ENCODE measurements around the gene LRP5. TPM values are rescaled to one million over a fixed set of nuclear protein-coding genes. Genes with fewer than 3 reads are reported as not detected.

The LRP5 gene
- polyA plus RNA-seq, 3 donors = 30.4 to 55.7 (median 54.6) TPM

DNA sequence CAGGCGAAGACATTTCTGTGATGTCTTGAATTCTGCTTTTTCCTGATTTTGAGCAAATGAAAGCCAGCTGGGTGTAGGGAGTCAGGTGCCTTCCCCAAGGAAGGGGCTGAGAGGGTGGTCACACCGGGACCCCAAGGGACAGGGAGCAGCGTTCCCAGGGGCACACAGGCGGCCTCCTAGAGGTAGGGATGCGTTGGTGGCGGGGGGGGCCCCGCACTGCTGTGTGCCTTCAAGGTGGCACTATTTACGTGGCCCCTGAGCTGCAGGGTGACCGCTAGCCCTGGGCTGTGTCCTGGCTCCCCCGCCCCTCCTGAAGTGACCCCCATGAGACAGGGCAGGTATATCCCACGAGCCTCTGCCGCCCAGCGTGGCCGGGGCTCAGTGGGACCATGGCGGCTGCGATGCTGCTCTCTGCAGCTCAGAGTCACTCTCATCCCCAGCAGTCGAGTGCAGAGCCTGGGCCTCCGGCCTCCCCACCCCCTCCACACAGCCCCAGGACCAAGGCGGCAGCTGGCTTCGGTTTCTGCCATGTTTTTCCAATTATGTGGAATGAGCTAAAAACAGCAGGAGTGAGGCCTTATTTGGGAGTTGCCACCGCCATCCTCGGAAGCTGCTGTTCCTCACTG is 60.9 kb downstream of the LRP5 start:
- DNase-seq (ENCODE audit: extremely low read depth in 1 of 11, low read depth in 9 of 11, low spot score in 4 of 11) = peak in 2 of 11 donors; percentile 51 to 57

DNA sequence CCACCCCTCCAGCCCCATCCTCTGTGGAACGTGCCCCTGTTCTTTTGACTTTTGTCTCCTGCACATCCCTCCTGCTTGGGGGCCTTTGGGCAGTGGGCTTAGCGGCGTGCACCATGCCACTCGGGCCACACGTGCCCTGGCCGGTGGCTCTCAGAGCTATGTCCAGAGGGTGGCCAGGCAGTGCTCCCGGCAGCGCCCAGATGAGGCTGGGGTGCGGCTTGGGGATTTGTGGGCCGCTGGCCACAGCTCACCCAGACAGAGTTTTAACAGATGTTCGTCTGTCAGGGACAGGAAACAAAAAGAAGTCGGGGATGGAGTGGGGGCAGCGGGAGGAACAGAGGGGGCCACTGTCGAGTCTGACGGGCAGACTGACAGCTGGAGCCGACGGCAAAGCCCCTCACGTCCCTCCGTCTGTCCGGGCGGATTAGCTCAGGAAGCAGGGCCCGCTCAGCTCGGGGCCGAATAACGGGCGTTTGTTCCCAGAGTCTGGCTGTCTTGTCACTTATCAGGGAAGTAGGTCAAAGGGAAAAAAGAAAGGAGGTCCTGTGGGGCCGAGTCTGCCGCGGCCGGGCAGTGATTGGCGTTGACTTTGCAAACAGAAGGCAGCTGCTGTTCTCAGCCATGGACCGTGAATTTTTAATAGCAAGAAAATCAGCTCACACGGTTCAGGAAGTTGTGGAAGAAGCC is 61.6 kb downstream of the LRP5 start:
- DNase-seq (ENCODE audit: extremely low read depth in 1 of 11, low read depth in 9 of 11, low spot score in 4 of 11) = peak in 5 of 11 donors; percentile 44 to 63 (median 53)

DNA sequence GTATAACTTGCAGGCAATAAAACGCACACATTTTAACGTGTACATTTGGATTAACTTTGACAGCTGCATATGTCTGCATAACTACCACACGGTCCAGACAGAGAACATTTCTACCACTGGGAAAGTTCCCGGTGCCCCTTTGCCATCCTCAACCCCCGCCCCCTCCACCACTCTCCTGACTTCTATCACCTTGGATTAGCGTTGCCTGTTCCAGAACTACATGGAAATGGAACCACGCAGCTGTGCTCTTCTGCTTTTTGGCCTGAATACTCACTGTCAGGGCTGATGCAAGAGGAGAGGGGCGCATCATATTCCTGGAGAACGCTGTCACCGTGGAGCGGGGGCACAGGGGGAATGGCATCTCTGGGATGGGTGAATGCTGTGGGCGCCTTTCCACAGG is 62.1 kb downstream of the LRP5 start:
- DNase-seq (ENCODE audit: extremely low read depth in 1 of 11, low read depth in 9 of 11, low spot score in 4 of 11) = no peak

DNA sequence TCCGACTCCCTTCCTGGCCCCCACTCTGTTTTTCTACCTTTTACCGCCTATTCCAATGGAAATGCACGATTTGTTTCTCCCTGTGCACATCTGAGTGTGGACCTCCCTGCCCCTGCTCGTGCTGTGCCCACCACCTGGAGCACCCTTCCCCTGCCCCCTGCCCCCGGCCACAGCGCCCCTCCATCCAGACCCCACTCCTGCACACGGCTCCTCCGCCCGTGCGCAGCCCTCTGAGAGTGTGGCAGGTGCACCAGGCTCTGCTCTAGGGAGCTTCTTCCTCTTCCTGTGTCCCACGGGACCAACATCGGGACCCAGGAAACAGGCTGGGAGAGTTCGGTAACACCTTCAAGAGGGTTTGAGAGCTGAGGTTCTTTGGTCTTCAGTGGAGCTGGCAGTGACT is 62.9 kb downstream of the LRP5 start:
- no peak for DNase-seq (ENCODE audit: extremely low read depth in 1 of 11, low read depth in 9 of 11, low spot score in 4 of 11)

DNA sequence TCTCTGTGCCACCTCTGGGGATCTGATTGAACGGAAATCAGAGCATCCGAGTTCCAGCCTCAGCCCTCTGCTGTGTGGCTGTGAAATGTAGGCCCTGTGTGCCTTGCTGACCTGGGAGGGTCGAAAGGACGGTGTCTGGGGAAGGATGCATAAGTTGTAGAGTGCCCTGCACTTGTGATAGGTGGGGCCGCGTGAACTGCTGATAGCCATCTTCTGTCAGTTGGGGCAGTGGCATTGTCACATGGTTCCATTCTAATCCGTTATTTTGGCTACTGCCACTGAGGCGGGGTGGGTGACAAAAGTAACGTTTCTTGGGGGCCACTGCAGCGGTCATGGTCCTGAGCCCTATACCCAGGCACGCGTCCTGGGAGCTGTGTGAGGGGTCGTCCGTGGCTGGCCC is 63.4 kb downstream of the LRP5 start:
- DNase-seq (ENCODE audit: extremely low read depth in 1 of 11, low read depth in 9 of 11, low spot score in 4 of 11) = no peak

DNA sequence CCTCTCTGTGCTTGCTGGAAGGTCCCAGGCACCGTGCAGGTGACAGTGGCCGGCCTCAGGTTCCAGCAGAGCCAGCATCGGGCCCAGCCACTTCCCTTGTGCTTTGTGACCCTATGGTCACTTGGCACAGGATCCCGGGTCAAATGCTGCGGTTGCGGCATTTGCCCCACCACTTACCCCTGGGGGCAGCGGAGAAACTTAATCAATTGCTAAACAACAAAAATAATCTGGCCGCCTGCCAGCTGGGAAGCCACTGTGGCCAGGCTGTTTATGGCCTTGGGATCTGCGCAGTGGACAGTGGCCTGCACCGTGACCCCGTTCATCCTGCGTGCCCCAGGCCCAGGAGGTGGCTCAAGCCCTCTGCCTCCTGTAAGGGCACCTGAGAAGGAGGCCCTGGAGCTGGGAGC is 65.0 kb downstream of the LRP5 start:
- DNase-seq (ENCODE audit: extremely low read depth in 1 of 11, low read depth in 9 of 11, low spot score in 4 of 11) = no peak

DNA sequence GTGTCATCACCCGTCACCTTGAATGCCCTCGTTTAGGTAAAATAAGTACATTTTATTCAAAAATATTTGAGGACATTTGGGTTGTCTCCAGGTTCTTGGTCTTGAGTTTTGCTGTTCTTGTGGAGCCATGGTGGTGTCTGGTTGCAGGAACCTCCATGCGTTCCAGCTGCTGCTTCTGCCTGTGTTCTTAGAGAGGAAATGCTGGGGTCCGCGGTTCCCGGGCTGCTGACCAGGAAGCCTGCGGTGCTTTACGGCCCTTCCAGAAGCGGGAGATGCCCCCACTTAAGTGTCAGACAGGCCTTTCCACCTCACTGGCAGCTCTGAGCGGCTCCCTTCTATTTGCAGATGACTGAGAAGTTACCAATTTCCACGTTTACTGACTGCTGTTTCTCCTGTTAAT is 66.8 kb downstream of the LRP5 start:
- DNase-seq (ENCODE audit: extremely low read depth in 1 of 11, low read depth in 9 of 11, low spot score in 4 of 11) = no peak

DNA sequence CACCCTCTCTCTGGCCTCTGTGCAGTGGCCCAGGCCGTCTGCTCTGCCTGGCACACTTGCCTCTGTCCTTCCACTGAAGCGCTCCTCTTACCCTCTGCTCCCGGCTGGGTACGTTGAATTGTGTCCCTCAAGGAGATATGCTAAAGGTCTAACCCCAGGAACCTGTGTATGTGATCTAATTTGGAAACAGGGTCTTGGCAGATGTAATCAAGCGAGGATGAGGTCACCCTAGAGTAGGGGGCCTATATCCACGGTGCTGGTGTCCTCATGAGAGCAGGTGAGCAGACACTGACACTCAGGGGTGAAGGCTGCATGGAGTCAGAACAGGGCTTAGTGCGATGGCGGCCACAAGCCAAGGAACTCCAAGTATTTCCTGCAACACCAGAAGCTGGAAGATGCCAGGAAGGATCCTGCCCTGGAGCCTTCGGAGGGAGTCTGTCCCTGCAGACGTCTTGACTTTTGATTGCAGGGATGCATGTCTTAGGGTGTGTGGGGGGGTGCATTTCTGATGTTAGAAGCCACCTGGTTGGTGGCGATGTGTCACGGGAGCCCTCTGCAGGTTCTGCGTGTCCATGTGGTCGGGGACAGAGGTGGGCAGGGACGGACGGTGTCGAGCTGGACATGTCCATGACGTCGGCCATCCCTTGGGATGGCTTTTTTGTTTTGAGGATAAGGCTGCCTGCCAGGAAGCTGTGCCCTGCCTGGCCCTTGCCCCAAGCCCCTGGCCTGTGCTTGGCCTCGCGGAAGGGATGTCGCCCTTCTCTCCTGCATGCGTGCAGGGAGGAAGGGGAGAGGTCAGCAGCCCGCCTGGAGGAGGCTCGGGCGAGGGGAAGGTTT is 68.6 kb downstream of the LRP5 start:
- DNase-seq (ENCODE audit: extremely low read depth in 1 of 11, low read depth in 9 of 11, low spot score in 4 of 11) = no peak

DNA sequence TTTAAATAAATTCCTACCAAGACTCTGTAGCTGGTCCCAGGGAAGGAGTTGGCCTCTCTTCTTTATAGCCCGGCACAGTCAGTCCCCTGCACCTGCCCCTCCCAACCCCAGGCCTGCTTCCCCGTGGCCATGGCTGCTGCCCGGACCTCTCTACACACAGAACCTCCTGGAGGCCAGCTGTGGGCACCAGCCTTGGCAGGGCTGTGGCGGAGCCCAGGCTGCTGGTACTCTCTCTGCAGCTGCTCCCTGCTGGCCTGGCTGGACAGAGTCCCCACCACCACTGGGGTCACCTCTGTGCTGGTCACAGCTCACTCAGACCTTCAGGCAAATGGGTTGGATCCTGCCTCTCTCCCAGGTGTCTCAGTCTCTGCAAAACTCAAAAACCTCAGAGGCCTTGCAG is 69.3 kb downstream of the LRP5 start:
- DNase-seq (ENCODE audit: extremely low read depth in 1 of 11, low read depth in 9 of 11, low spot score in 4 of 11) = no peak

DNA sequence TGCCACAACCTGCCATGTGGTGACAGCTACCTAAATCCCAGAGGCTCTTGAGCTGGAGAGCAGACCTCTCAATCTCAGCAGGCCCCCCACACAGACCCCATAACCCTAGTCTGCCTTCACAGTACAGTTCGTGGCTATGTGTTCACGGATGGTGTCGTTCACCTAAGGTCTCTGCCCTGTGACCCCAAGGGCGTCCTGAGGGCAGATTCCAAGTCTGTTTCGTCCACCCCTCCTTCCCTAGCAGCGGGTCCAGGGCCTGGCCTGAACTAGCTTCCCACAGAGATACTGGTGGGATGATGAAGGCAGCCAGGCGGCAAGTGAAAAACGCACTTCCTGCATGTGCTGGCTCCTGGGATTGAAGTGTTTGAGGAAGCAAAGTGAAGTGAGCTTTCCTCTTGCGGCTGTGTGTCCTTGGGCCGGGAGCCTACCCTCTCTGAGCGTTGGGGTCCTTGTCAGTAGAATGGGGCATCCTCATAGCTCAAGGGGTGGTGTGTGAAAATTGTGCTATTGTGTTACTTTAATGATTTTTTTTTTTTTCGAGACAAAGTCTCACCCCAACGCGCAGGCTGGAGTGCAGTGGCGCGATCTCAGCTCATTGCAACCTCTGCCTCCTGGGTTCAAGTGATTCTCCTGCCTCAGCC is 70.1 kb downstream of the LRP5 start:
- DNase-seq (ENCODE audit: extremely low read depth in 1 of 11, low read depth in 9 of 11, low spot score in 4 of 11) = no peak

DNA sequence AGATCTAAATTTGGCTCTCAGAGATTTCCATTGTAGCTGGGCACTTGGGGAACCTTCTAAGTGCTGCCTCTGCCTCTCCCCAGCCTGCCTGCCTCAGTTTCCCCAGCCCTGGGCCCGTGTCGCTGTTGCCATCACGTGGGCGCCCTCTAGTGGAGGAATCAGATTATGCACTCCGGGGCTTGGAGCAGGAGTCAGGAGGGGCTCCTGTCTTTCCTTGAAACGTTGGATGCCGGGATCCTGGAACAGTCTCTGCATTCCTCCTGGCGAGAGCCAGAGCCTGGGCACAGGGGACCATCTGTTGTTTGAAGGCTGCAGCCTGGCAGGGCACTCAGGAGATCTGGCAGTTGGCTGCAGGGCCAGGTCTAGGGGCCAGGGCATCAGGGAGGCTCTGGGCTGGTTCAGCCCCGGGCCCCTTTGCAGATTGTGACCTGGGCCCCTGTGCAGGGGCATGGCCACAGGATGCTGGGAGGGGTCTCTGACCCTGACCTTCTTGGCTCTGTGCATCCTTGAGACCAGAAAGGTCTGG is 71.6 kb downstream of the LRP5 start:
- DNase-seq (ENCODE audit: extremely low read depth in 1 of 11, low read depth in 9 of 11, low spot score in 4 of 11) = no peak

DNA sequence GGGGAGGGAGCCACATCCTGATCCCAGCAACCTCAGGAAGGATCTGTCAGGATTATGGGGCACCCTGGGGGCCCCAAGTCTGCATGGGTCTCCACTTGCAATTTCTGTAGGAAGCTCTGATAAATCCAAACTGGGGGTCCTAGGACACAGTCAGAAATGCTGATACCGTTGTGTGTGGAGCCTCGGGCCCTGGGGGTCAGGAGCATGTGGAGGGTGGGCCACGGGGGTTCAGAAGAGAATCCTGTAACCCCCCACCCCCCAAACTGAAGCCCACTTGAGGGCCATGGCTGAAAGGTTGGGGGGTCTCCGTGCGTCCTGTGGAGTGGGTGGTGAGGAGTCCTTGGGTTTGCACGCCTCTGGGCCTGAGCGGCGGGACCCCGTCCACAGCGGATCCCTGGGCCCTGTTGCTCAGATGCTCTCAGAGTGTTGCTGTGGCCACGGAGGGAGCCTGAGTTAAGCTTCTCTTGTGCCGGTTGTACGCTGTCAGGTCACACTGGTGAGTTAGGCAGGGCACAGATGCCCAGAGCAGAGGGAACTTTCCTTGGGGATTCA is 72.2 kb downstream of the LRP5 start:
- DNase-seq (ENCODE audit: extremely low read depth in 1 of 11, low read depth in 9 of 11, low spot score in 4 of 11) = no peak

DNA sequence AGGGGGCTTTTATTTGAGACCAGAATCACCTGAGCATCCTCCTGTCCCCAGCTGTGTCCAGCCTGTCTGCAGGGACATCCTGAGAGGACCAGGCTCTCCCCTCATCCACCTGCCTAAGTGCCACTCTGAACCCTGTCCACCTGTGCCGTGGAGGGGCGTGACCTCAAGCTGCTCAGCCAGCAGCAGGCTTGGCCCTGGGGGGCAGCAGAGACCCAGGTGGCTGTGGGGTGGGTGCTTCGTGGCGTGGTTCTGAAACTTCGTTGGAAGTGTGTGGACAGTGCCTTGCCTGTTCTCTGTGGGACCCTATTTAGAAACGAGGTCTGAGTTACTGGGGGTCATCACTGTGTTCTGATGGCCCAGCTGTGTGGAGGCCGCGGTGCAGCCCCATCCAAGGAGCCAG is 72.7 kb downstream of the LRP5 start:
- no peak for DNase-seq (ENCODE audit: extremely low read depth in 1 of 11, low read depth in 9 of 11, low spot score in 4 of 11)

DNA sequence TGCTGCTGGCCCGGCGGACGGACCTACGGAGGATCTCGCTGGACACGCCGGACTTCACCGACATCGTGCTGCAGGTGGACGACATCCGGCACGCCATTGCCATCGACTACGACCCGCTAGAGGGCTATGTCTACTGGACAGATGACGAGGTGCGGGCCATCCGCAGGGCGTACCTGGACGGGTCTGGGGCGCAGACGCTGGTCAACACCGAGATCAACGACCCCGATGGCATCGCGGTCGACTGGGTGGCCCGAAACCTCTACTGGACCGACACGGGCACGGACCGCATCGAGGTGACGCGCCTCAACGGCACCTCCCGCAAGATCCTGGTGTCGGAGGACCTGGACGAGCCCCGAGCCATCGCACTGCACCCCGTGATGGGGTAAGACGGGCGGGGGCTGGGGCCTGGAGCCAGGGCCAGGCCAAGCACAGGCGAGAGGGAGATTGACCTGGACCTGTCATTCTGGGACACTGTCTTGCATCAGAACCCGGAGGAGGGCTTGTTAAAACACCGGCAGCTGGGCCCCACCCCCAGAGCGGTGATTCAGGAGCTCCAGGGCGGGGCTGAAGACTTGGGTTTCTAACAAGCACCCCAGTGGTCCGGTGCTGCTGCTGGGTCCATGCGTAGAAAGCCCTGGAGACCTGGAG is 74.1 kb downstream of the LRP5 start:
- DNase-seq (ENCODE audit: extremely low read depth in 1 of 11, low read depth in 9 of 11, low spot score in 4 of 11) = no peak

DNA sequence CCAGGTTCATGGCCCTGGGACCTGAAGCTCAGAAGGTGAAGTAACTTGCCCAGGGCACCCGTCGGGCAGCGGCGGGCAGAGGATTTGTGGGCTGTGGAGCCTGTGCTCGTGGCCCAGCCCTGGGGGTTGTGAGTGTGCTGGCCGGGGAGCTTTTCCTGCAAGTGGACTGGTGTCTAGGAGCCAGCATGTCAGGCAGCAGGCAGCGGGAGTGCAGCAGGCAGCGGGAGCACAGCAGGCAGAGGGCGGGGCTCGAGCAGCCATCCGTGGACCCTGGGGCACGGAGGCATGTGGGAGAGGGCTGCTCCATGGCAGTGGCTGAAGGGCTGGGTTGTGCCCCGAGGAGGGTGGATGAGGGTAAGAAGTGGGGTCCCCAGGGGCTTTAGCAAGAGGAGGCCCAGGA is 75.4 kb downstream of the LRP5 start:
- DNase-seq (ENCODE audit: extremely low read depth in 1 of 11, low read depth in 9 of 11, low spot score in 4 of 11) = no peak

DNA sequence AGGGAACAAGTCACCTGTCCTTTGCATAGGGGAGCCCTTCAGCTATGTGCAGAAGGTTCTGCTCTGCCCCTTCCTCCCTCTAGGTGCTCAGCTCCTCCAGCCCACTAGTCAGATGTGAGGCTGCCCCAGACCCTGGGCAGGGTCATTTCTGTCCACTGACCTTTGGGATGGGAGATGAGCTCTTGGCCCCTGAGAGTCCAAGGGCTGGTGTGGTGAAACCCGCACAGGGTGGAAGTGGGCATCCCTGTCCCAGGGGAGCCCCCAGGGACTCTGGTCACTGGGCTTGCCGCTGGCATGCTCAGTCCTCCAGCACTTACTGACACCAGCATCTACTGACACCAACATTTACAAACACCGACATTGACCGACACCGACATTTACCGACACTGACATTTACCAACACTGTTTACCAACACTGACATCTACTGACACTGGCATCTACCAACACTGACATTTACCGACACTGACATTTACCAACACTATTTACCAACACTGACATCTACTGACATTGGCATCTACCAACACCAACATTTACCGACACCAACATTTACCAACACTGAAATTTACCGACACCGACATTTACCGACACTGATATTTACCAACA is 76.3 kb downstream of the LRP5 start:
- no peak for DNase-seq (ENCODE audit: extremely low read depth in 1 of 11, low read depth in 9 of 11, low spot score in 4 of 11)

DNA sequence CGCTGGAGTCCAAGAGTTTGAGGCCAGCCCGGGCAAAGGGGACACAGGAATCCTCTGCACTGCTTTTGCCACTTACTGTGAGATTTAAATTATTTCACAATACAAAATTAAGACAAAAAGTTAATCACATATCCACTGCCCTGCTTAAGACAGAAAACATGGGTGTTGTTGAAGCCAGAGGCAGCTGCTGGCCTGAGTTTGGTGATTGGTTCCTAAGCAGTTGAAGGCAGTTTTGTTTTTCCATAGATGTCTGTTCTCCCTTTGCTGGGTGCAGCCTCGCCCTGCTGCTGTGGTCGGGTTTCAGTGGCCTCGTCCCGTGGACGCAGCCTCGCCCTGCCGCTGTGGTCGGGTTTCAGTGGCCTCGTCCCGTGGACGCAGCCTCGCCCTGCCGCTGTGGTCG is 77.9 kb downstream of the LRP5 start:
- no peak for DNase-seq (ENCODE audit: extremely low read depth in 1 of 11, low read depth in 9 of 11, low spot score in 4 of 11)

DNA sequence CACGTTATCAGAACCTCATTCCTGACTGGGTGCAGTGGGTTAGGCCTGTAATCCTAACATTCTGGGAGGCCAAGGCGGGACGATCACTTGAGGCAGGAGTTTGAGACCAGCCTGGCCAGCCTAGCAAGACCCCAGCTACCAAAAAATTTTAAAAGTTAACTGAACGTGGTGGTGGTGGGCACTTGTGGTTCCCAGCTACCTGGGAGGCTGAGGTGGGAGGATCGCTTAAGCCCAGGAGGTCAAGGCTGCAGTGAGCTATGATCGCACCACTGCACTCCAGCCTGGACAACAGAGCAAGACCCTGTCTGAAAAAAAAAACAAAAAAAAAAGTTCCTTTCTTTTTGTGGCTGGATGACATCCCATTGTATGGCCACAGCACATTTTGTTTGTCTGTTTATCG is 80.4 kb downstream of the LRP5 start:
- no peak for DNase-seq (ENCODE audit: extremely low read depth in 1 of 11, low read depth in 9 of 11, low spot score in 4 of 11)

Measured in renal cortex interstitium (tissue), 11 donors.